AG10803 (cell line): ENCODE data around the gene S100A6.

Experiments used
- DNase-seq: peaks from one replicate; pipeline ENCODE4 v3.0.0; 2010; ENCODE audit warnings: low read depth
- H3K4me3 ChIP-seq: 2 replicates; pipeline ENCODE4 v1.5.1; 2011; ENCODE audit warnings: mild to moderate bottlenecking, low read length, control low read depth
- TF ChIP-seq, protein P1 (sequence below): conservative IDR thresholded peaks from 2 replicates; pipeline ENCODE4 v1.5.1; 2011; ENCODE audit warnings: mild to moderate bottlenecking, low read length, control low read depth, inconsistent platforms

Gene S100A6

GRCh38 chr1:153494976-153495535, 40.7 kb downstream of the S100A6 start:
- TF ChIP-seq, protein P1, sequence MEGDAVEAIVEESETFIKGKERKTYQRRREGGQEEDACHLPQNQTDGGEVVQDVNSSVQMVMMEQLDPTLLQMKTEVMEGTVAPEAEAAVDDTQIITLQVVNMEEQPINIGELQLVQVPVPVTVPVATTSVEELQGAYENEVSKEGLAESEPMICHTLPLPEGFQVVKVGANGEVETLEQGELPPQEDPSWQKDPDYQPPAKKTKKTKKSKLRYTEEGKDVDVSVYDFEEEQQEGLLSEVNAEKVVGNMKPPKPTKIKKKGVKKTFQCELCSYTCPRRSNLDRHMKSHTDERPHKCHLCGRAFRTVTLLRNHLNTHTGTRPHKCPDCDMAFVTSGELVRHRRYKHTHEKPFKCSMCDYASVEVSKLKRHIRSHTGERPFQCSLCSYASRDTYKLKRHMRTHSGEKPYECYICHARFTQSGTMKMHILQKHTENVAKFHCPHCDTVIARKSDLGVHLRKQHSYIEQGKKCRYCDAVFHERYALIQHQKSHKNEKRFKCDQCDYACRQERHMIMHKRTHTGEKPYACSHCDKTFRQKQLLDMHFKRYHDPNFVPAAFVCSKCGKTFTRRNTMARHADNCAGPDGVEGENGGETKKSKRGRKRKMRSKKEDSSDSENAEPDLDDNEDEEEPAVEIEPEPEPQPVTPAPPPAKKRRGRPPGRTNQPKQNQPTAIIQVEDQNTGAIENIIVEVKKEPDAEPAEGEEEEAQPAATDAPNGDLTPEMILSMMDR, result peak; percentile 94
- peak; percentile 45 for DNase-seq
- H3K4me3 ChIP-seq, result no peak overlapping the region

DNA sequence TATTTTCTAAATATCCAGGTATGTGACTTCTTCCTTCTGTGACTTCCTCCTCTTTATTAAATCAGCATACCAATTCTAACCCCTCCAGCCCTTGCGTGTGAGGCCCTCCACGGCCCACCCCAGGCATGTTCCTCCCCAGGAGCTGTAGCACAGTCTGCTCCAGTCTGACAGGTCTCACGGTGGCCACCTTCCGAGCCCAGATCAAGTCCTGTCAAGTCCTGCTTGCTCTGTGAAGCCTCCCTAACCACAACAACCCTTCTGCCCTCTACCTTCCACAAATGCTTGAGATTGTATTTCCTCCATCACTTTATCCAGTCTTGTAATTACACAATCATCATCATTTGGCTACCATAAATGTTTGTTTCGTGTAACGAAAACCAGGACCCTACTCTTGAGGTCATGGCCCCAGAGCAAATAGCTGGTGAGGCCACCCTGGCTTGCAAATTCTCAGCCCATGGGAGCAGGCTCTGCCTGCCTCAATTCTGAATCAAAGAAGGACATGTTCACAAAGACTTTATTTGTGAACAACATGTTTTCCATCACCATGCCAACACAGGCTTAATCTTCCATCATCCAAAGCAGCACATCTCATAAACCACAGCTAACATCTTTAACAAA, 42.3 kb downstream of the S100A6 start:
- TF ChIP-seq, protein P1, result no peak
- no peak overlapping the region for H3K4me3 ChIP-seq
- DNase-seq, result no peak

GRCh38 chr1:153490272-153491051, 45.3 kb downstream of the S100A6 start:
- DNase-seq, result peak; percentile 92
- H3K4me3 ChIP-seq, result no peak overlapping the region
- TF ChIP-seq, protein P1, result peak; percentile 12; the same call in 1 of the 2 replicates

GRCh38 chr1:153488731-153489130, 47.1 kb downstream of the S100A6 start:
- H3K4me3 ChIP-seq, result no peak overlapping the region
- peak; percentile 32 for DNase-seq
- TF ChIP-seq, protein P1, result no peak

DNA sequence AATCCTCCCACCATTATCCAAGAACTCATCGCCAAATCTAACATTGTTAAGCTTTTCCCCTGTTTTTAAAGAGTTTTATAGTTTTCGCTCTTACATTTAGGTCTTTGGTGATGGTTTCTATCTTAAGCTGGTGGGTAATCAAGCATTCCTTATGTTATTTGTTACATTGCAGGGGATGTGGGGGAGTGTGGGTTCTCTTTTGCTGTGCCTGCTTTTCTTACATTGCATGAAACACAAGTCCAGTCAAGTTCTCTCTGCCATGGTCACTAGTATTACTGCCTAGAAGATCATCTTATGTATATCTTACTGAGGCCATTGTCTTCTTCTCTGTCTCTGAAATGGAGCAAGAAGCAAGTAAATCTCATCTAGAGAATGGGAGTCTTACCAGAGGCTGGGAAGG, 48.1 kb downstream of the S100A6 start:
- no peak overlapping the region for H3K4me3 ChIP-seq
- TF ChIP-seq, protein P1, result no peak
- no peak for DNase-seq

GRCh38 chr1:153485863-153486262, 49.9 kb downstream of the S100A6 start:
- TF ChIP-seq, protein P1, result no peak
- DNase-seq, result no peak
- H3K4me3 ChIP-seq, result no peak overlapping the region
